ENCODE data around the gene PPP2R5D.

PPP2R5D gene

DNA sequence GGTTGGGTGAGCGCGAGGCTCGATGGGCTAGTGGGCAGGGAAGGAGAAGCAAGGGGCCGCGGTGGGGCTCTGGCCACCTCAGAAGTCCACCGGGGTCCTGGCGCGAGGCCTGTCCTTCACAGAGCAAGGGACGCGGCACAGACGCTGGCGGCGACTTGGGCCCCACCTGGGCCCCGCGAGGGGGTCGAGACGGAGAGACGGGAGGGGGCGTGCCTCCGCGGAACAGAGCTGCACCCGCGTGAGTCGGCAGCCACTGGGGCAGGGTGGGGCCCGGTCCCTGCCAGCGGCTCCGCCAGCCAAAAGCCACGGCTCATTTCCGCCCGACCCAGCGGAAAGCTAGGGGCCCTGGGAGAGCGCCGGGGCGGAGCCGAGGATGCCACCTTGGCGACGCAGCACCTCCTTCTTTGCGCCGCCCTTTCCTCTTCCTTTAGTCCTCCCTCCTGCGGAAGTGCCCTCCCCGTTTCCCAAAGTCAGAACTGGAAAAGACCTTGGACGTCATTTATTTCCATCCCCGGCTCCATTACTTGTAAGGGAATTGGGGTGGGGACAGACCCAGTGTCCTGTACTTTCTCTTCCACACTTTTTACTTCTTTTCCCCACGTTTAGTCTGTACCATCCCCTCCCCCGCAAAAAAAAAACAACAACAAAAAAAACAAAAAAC lies 69.3 kb downstream of the PPP2R5D start, which contains the start of gene CUL7:
CUL7 (minus strand) TSS at position 307 of the 661 bp plus-strand sequence. CDS start 1,063 bp downstream, outside the sequence.
- Histone ChIP-seq H3K79me2 (ENCODE audit: insufficient read depth, low read length) (peaks cover 46% of the 10 kb centered on the region), H3K36me3 (ENCODE audit: insufficient read depth, low read length) (peaks cover 3% of the 10 kb centered on the region; the same call in 1 of the 2 replicates)
- TF ChIP-seq EZH2phosphoT487 (IDR thresholded peaks at IDR 0.05; ENCODE audit: borderline replicate concordance), result no peak

DNA sequence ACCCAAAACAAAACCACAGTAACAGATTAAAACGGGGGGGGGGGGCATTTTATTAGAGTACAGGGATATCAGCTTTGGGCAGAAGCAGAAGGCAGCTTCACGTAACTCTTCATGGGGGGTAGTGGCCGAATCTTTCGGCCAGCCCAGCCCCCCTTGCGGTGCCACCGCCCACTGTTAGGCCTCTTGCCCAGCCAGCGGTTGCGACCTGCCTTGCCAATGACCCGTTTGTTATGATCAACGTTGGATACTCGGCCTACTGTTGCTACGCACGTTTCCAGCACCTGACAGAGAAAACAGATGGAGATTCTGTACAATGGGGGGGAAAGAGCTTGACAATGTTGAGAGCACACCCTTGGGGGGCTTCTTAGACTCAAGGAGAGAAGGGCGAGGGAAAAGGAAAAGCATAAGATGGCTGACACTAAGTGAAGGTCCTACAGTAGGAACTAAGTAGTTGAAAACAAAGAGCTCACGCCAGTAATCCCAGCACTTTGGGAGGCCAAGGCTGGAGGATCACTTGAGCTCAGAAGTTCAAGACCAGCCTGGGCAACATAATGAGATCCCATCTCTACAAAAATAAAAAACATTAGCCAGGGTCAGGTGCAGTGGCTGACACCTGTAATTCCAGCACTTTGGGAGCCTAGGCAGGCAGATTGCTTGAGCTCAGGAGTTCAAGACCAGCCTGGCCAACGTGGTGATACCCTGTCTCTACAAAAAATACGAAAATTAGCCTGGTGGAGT lies 70.0 kb downstream of the PPP2R5D start:
- Histone ChIP-seq H3K79me2 (ENCODE audit: insufficient read depth, low read length) (peaks cover 51% of the 10 kb centered on the region), H2AFZ (ENCODE audit: low read length) (peak overlapping the region; percentile 70; the same call in 1 of the 2 replicates), H3K4me1 (ENCODE audit: insufficient read depth, low read length, poor library complexity, severe bottlenecking) (peaks cover 51% of the 10 kb centered on the region), H3K27me3 (ENCODE audit: insufficient read depth, low read length, poor library complexity, severe bottlenecking) (no peaks in the 10 kb centered on the region), H3K4me2 (ENCODE audit: low read depth, low read length, poor library complexity, severe bottlenecking) (peak overlapping the region; percentile 96), H3K4me3 (ENCODE audit: low read length, poor library complexity, severe bottlenecking) (peak overlapping the region; percentile 90), H3F3A (ENCODE audit: low read depth) (no peaks in the 10 kb centered on the region), H3K9me3 (ENCODE audit: insufficient read depth, low read depth, low read length) (no peaks in the 10 kb centered on the region), H3K36me3 (ENCODE audit: insufficient read depth, low read length) (no peaks in the 10 kb centered on the region), H4K20me1 (ENCODE audit: insufficient read depth, low read length, poor library complexity, severe bottlenecking) (no peaks in the 10 kb centered on the region), H3K9me2 (replicated peaks; ENCODE audit: low read depth, low read length) (no peaks in the 10 kb centered on the region), H3K9ac (ENCODE audit: low read depth, low read length, poor library complexity, severe bottlenecking) (peak overlapping the region; percentile 96)
- no peak for TF ChIP-seq EZH2phosphoT487 (IDR thresholded peaks at IDR 0.05; ENCODE audit: borderline replicate concordance)
- TF ChIP-seq CTCF (conservative IDR thresholded peaks at IDR 0.05; ENCODE audit: low read length), result no peak

More for the DNA sequence above, 69.3 kb downstream of the PPP2R5D start, which contains the start of gene CUL7:
- H4K20me1 ChIP-seq (ENCODE audit: insufficient read depth, low read length, poor library complexity, severe bottlenecking), result no peaks in the 10 kb centered on the region
- H2AFZ ChIP-seq (ENCODE audit: low read length), result peak within 1 kb of the TSS; percentile 70
- peak within 1 kb of the TSS; percentile 96 for H3K9ac ChIP-seq (ENCODE audit: low read depth, low read length, poor library complexity, severe bottlenecking)
- no peaks in the 10 kb centered on the region for H3K27me3 ChIP-seq (ENCODE audit: insufficient read depth, low read length, poor library complexity, severe bottlenecking)
- no peaks in the 10 kb centered on the region for H3K9me3 ChIP-seq (ENCODE audit: insufficient read depth, low read depth, low read length)
- no peaks in the 10 kb centered on the region for H3F3A ChIP-seq (ENCODE audit: low read depth)
- no peaks in the 10 kb centered on the region for H3K9me2 ChIP-seq (replicated peaks; ENCODE audit: low read depth, low read length)
- peak within 1 kb of the TSS; percentile 96 for H3K4me2 ChIP-seq (ENCODE audit: low read depth, low read length, poor library complexity, severe bottlenecking)
- H3K4me1 ChIP-seq (ENCODE audit: insufficient read depth, low read length, poor library complexity, severe bottlenecking), result peaks cover 49% of the 10 kb centered on the region
- H3K4me3 ChIP-seq (ENCODE audit: low read length, poor library complexity, severe bottlenecking), result peak within 1 kb of the TSS; percentile 90

DNA sequence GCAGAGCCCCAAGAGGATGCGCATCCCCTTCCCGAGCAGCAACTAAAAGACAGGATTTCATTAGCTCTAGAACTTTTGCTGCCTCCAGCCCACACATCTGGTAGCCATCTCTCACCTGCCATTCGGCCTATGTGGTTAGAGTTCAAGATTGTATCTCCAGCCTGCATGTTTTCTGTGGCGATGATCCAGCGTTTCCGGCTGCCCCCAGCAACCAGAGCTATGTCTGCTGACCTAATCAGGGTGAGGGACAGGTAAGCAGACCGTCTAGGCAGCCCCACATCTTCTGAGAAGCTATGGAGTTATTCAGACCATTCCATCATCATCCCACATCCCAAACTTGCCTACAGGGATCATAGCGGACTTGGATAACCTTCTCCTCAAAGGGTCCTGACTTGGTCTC lies 71.6 kb downstream of the PPP2R5D start:
- Histone ChIP-seq H3K9ac (ENCODE audit: low read depth, low read length, poor library complexity, severe bottlenecking) (no peak overlapping the region), H3F3A (ENCODE audit: low read depth) (no peaks in the 10 kb centered on the region), H3K36me3 (ENCODE audit: insufficient read depth, low read length) (no peaks in the 10 kb centered on the region), H4K20me1 (ENCODE audit: insufficient read depth, low read length, poor library complexity, severe bottlenecking) (no peaks in the 10 kb centered on the region), H3K9me2 (replicated peaks; ENCODE audit: low read depth, low read length) (no peaks in the 10 kb centered on the region), H3K27me3 (ENCODE audit: insufficient read depth, low read length, poor library complexity, severe bottlenecking) (no peaks in the 10 kb centered on the region), H3K4me1 (ENCODE audit: insufficient read depth, low read length, poor library complexity, severe bottlenecking) (peaks cover 49% of the 10 kb centered on the region), H3K4me3 (ENCODE audit: low read length, poor library complexity, severe bottlenecking) (no peak overlapping the region), H3K79me2 (ENCODE audit: insufficient read depth, low read length) (peaks cover 59% of the 10 kb centered on the region), H3K4me2 (ENCODE audit: low read depth, low read length, poor library complexity, severe bottlenecking) (no peak overlapping the region), H3K9me3 (ENCODE audit: insufficient read depth, low read depth, low read length) (no peaks in the 10 kb centered on the region), H2AFZ (ENCODE audit: low read length) (no peak overlapping the region)
- TF ChIP-seq CTCF (conservative IDR thresholded peaks at IDR 0.05; ENCODE audit: low read length), result no peak
- TF ChIP-seq EZH2phosphoT487 (IDR thresholded peaks at IDR 0.05; ENCODE audit: borderline replicate concordance), result no peak
